Cardiac fibroblast (primary cell): Measurements from ENCODE around the gene SLC8A1.

Experiments used
- DNase-seq, 2 donors: peaks; one replicate each; pipeline versions ENCODE4 v3.0.0 to v3.0.0-alpha.2; 2010; ENCODE audit warnings: low read depth in 2 of 2
- H3K4me3 ChIP-seq, 2 donors: replicated peaks in 1 of 2; 1 replicate in 1 of 2; 2 replicates in 1 of 2; pipeline ENCODE4 v1.5.1; 2011; ENCODE audit warnings: low read depth in 2 of 2, low read length in 2 of 2, mild to moderate bottlenecking in 2 of 2, moderate library complexity in 1 of 2
- CTCF ChIP-seq: IDR thresholded peaks from one replicate; pipeline ENCODE4 v1.5.1; 2011; ENCODE audit warnings: low read depth, mild to moderate bottlenecking, low read length, inconsistent platforms

The SLC8A1 gene

DNA sequence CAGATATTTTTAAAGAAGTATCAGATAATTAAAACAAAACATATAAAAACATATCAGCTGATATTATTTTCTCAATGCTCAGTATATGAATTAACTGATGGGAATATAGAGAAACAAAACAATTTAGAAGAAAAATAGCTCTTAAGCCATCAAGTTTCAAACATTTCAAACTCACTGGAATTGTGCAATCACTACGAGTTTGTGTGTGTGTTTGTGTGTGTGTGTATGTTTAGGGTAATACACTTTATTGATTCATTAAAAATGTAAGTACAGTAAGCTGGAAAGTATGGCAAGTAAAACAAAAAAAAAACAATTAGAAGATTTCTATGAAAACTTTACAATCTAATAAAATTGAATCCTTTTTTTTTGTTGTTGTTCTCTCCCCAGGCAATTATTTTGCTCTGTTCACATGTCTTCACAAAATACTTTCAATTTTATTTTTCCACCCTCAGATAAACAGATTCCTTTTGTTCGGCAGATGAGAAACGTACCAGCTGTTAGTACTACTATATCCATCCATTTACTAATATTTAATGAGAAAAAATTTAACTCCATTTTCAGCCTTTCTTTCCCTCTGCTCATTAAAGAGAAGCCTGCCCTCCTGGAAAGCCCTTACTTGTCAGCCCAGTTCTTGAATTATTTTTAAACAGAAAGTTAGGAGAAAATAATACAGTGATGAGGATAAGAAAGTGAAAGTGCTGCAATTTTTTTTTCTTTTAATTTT lies 87.6 kb downstream of the SLC8A1 start:
- peak; percentile 68 to 76 for DNase-seq
- TF ChIP-seq CTCF: no peak
- peak overlapping the region in 1 of 2 donors; percentile 34 for H3K4me3 ChIP-seq

DNA sequence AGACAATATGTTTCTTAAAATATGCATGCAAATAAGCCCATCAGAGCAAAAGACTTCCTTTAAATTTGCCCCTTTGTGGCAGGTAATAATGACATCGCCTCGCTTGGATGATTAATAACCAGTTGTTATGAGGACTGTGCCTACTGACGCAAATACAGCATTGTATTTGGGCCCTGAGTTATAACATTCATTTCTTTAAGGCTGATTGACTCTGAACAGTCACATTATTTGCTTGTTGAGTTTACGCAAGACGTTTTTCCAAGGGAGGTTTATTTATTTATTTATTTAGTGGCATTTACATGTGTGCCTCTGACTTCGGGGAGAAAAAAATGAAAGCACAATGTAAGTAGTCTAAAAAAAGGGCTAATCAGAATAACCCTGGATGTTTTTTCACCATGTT lies 88.3 kb downstream of the SLC8A1 start:
- DNase-seq: peak; percentile 62 to 89
- TF ChIP-seq CTCF: no peak
- H3K4me3 ChIP-seq: peak overlapping the region in 1 of 2 donors; percentile 32

- peak in 1 of 2 donors; percentile 26 for DNase-seq
- no peak overlapping the region for H3K4me3 ChIP-seq
- TF ChIP-seq CTCF: no peak
Measured at GRCh38 chr2:40363231-40363630, 88.7 kb downstream of the SLC8A1 start.

- no peak for TF ChIP-seq CTCF
- DNase-seq: no peak
- H3K4me3 ChIP-seq: no peak overlapping the region
Measured at GRCh38 chr2:40361478-40361877, 90.4 kb downstream of the SLC8A1 start.

DNA sequence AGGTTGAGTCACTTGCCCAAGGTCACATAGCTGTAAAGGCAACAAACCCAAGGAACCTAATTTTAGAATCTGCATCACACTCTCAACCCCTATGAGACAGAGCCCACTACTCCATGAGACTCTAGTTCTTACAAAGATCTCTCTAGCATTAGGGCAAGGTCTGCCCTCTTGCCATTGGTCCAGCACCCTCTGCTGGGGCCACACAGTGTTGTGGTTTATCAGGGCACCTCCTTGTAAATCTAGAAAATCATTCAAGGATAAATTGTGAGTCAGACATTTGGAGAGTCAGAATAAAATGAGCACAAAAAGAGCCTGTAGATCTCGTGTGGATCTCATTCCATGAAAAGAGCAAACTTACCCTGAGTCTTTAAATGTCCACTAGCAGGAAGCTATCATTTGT lies 91.2 kb downstream of the SLC8A1 start:
- no peak for TF ChIP-seq CTCF
- no peak for DNase-seq
- no peak overlapping the region for H3K4me3 ChIP-seq

DNA sequence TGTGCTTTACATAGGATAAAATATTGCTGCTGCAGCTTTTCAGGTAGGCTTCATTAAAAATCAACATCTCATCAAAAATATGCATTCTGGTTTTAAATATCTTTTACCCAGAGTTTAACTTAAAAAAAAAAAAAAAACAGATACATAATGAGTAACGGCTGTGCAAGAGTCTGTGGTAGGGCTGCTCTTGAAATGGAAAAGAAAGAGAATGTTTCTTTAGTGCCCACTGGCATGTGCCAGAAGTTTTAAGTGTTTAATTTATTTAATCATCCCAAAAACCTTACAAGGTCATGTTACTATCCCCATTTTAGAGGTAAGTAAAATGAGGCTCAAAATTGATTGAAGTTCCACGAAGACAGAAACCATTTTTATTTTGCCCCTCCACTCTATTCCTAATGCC lies 92.1 kb downstream of the SLC8A1 start:
- no peak overlapping the region for H3K4me3 ChIP-seq
- no peak for TF ChIP-seq CTCF
- no peak for DNase-seq

GRCh38 chr2:40358783-40359182 lies 93.1 kb downstream of the SLC8A1 start:
- DNase-seq: no peak
- H3K4me3 ChIP-seq: no peak overlapping the region
- TF ChIP-seq CTCF: no peak
